Trophoblast cell (in vitro differentiated cells and primary cell): ENCODE results near the gene TMEM88.

Experiments
- DNase-seq, 2 donors: peaks; one replicate each; pipeline ENCODE4 v3.0.0-alpha.2; 2016
- H2AFZ ChIP-seq: 2 replicates; pipeline ENCODE4 v1.6.1; 2013; ENCODE audit warnings: low read length, moderate library complexity, mild to moderate bottlenecking; ENCODE audit not compliant: insufficient read depth, poor library complexity
- H2AK5ac ChIP-seq: 2 replicates; pipeline ENCODE4 v1.6.1; 2013; ENCODE audit warnings: mild to moderate bottlenecking, low read length
- H2BK120ac ChIP-seq: 2 replicates; pipeline ENCODE4 v1.6.1; 2013; ENCODE audit warnings: low read length, mild to moderate bottlenecking, moderate library complexity; ENCODE audit not compliant: insufficient read depth, poor library complexity
- H2BK12ac ChIP-seq: 2 replicates; pipeline ENCODE4 v1.6.1; 2013; ENCODE audit warnings: mild to moderate bottlenecking, low read length, moderate library complexity
- H2BK5ac ChIP-seq: 2 replicates; pipeline ENCODE4 v1.6.1; 2013; ENCODE audit warnings: low read length, low read depth, moderate library complexity, mild to moderate bottlenecking; ENCODE audit not compliant: poor library complexity
- H3K14ac ChIP-seq: 2 replicates; pipeline ENCODE4 v1.6.1; 2013; ENCODE audit warnings: mild to moderate bottlenecking, low read length
- H3K18ac ChIP-seq: 2 replicates; pipeline ENCODE4 v1.6.1; 2013; ENCODE audit warnings: mild to moderate bottlenecking, low read length
- H3K23ac ChIP-seq: 2 replicates; pipeline ENCODE4 v1.6.1; 2013; ENCODE audit warnings: low read length
- H3K27ac ChIP-seq: 2 replicates; pipeline ENCODE4 v1.5.1; 2013; ENCODE audit warnings: low read depth, mild to moderate bottlenecking, inconsistent platforms, low read length, moderate library complexity
- H3K27me3 ChIP-seq: 2 replicates; pipeline ENCODE4 v1.6.1; 2013; ENCODE audit warnings: inconsistent platforms, mild to moderate bottlenecking, low read length, moderate library complexity; ENCODE audit not compliant: insufficient read depth
- H3K36me3 ChIP-seq, 2 experiments: 1 replicate in 1 of 2; 2 replicates in 1 of 2; pipeline ENCODE4 v1.6.1; 2013; ENCODE audit warnings: low read length in 2 of 2, mild to moderate bottlenecking in 2 of 2, moderate library complexity in 1 of 2; ENCODE audit not compliant: insufficient read depth in 2 of 2, control insufficient read depth in 1 of 2
- H3K4ac ChIP-seq: 2 replicates; pipeline ENCODE4 v1.6.1; 2013; ENCODE audit warnings: low read depth, mild to moderate bottlenecking, low read length, moderate library complexity
- H3K4me1 ChIP-seq, 2 experiments: 1 replicate in 1 of 2; 2 replicates in 1 of 2; pipeline ENCODE4 v1.6.1; 2013; ENCODE audit warnings: low read length in 2 of 2, mild to moderate bottlenecking in 2 of 2, moderate library complexity in 1 of 2; ENCODE audit not compliant: insufficient read depth in 2 of 2, control insufficient read depth in 1 of 2
- H3K4me2 ChIP-seq: 2 replicates; pipeline ENCODE4 v1.6.1; 2013; ENCODE audit warnings: inconsistent platforms, mild to moderate bottlenecking, low read length, moderate library complexity
- H3K4me3 ChIP-seq: 2 replicates; pipeline ENCODE4 v1.5.1; 2013; ENCODE audit warnings: mild to moderate bottlenecking, low read depth, low read length, inconsistent platforms
- H3K79me1 ChIP-seq: one replicate; pipeline ENCODE4 v1.6.1; 2013; ENCODE audit warnings: low read length
- H3K79me2 ChIP-seq: 2 replicates; pipeline ENCODE4 v1.6.1; 2013; ENCODE audit warnings: low read length, mild to moderate bottlenecking; ENCODE audit not compliant: control insufficient read depth, insufficient read depth, poor library complexity
- H3K9ac ChIP-seq: 2 replicates; pipeline ENCODE4 v1.6.1; 2013; ENCODE audit warnings: mild to moderate bottlenecking, low read length
- H3K9me3 ChIP-seq: 2 replicates; pipeline ENCODE4 v1.6.1; 2013; ENCODE audit warnings: low read depth, mild to moderate bottlenecking, control low read depth, inconsistent platforms, low read length; ENCODE audit not compliant: insufficient read depth
- H4K12ac ChIP-seq: 2 replicates; pipeline ENCODE4 v1.6.1; 2013; ENCODE audit warnings: low read depth, mild to moderate bottlenecking, low read length, moderate library complexity
- H4K8ac ChIP-seq: 2 replicates; pipeline ENCODE4 v1.6.1; 2013; ENCODE audit warnings: low read depth, mild to moderate bottlenecking, low read length, moderate library complexity
- H4K91ac ChIP-seq: one replicate; pipeline ENCODE4 v1.6.1; 2013; ENCODE audit warnings: low read depth, mild to moderate bottlenecking, low read length, moderate library complexity
- WGBS: extraction: QIAGEN DNeasy Blood & Tissue Kit; methylation state at CpG from one replicate; pipeline ENCODE4 v1.1.7; 2013; ENCODE audit warnings: missing lambda C conversion rate; ENCODE audit not compliant: insufficient read length, insufficient coverage; ENCODE audit errors: extremely low coverage; 5-methylcytosine and 5-hydroxymethylcytosine counted together

Gene TMEM88

GRCh38 chr17:7841396-7841914, 13.4 kb upstream of the TMEM88 start:
- Histone ChIP-seq H4K91ac (peak overlapping the region; percentile 96), H3K79me2 (peaks cover 31% of the 10 kb centered on the region), H4K12ac (peak overlapping the region; percentile 64), H2BK12ac (peak overlapping the region; percentile 10), H4K8ac (peak overlapping the region; percentile 90), H3K27ac (peak overlapping the region; percentile 99), H3K14ac (peak overlapping the region; percentile 97), H3K27me3 (no peaks in the 10 kb centered on the region), H2AFZ (peak overlapping the region; percentile 77), H3K23ac (no peak overlapping the region), H3K36me3 (peaks cover 19 to 25% of the 10 kb centered on the region in 2 experiments), H3K4me3 (peak overlapping the region; percentile 83), H3K4ac (no peak overlapping the region), H2BK5ac (peak overlapping the region; percentile 94), H3K4me1 (peaks cover 33 to 34% of the 10 kb centered on the region in 2 experiments), H3K79me1 (peaks cover 40% of the 10 kb centered on the region), H2BK120ac (peak overlapping the region; percentile 73), H2AK5ac (peak overlapping the region; percentile 64), H3K9me3 (peaks cover 3% of the 10 kb centered on the region), H3K18ac (peak overlapping the region; percentile 81), H3K9ac (peak overlapping the region; percentile 93), H3K4me2 (peak overlapping the region; percentile 98)
- no CpG with 5 or more reads among the region's 34 CpGs for WGBS
- peak; percentile 87 to 95 for DNase-seq

- H4K91ac ChIP-seq, result peak overlapping the region; percentile 96
- peak overlapping the region; percentile 90 for H4K8ac ChIP-seq
- peak; percentile 75 to 90 for DNase-seq
- H3K9me3 ChIP-seq, result peaks cover 3% of the 10 kb centered on the region
- H2BK5ac ChIP-seq, result peak overlapping the region; percentile 97
- peaks cover 32 to 33% of the 10 kb centered on the region in 2 experiments for H3K4me1 ChIP-seq
- WGBS, result no CpG with 5 or more reads among the region's 46 CpGs
- peak overlapping the region; percentile 64 for H4K12ac ChIP-seq
- H3K9ac ChIP-seq, result peak overlapping the region; percentile 93
- peak overlapping the region; percentile 77 for H2AFZ ChIP-seq
- H2AK5ac ChIP-seq, result peak overlapping the region; percentile 64
- peak overlapping the region; percentile 97 for H3K14ac ChIP-seq
- peaks cover 39% of the 10 kb centered on the region for H3K79me1 ChIP-seq
- H3K79me2 ChIP-seq, result peaks cover 31% of the 10 kb centered on the region
- H3K4me3 ChIP-seq, result peak overlapping the region; percentile 83
- H3K27ac ChIP-seq, result peak overlapping the region; percentile 99
- peak overlapping the region; percentile 87 for H3K18ac ChIP-seq
- H2BK120ac ChIP-seq, result peak overlapping the region; percentile 93
- no peak overlapping the region for H3K23ac ChIP-seq
- peaks cover 24 to 30% of the 10 kb centered on the region in 2 experiments for H3K36me3 ChIP-seq
- H3K27me3 ChIP-seq, result no peaks in the 10 kb centered on the region
- H3K4me2 ChIP-seq, result peak overlapping the region; percentile 98
- H3K4ac ChIP-seq, result peak overlapping the region; percentile 83
- H2BK12ac ChIP-seq, result no peak overlapping the region
Observed at GRCh38 chr17:7841915-7842379, 12.9 kb upstream of the TMEM88 start.

- Histone ChIP-seq H4K91ac (peak overlapping the region; percentile 86), H3K79me1 (peaks cover 39% of the 10 kb centered on the region), H3K14ac (peak overlapping the region; percentile 96), H3K4me2 (peak overlapping the region; percentile 98), H3K4me1 (peaks cover 28 to 31% of the 10 kb centered on the region in 2 experiments), H3K4me3 (peak overlapping the region; percentile 77), H3K27ac (peak overlapping the region; percentile 99), H3K4ac (peak overlapping the region; percentile 64), H3K27me3 (no peaks in the 10 kb centered on the region), H3K18ac (peak overlapping the region; percentile 87), H3K9me3 (peaks cover 3% of the 10 kb centered on the region), H2AK5ac (peak overlapping the region; percentile 90), H2AFZ (peak overlapping the region; percentile 56), H4K8ac (peak overlapping the region; percentile 88), H3K79me2 (peaks cover 31% of the 10 kb centered on the region), H3K23ac (no peak overlapping the region), H3K9ac (peak overlapping the region; percentile 78), H4K12ac (peak overlapping the region; percentile 81), H3K36me3 (peaks cover 29 to 35% of the 10 kb centered on the region in 2 experiments), H2BK5ac (peak overlapping the region; percentile 97), H2BK120ac (peak overlapping the region; percentile 93), H2BK12ac (peak overlapping the region; percentile 80)
- no CpG with 5 or more reads among the region's 47 CpGs for WGBS
- peak; percentile 89 to 90 for DNase-seq
Observed at GRCh38 chr17:7842380-7843256, 12.2 kb upstream of the TMEM88 start.

- no CpG with 5 or more reads among the region's 17 CpGs for WGBS
- peak overlapping the region; percentile 87 for H3K18ac ChIP-seq
- H3K4ac ChIP-seq, result peak overlapping the region; percentile 64
- H3K79me1 ChIP-seq, result peaks cover 39% of the 10 kb centered on the region
- peaks cover 28 to 31% of the 10 kb centered on the region in 2 experiments for H3K4me1 ChIP-seq
- peaks cover 31% of the 10 kb centered on the region for H3K79me2 ChIP-seq
- H4K91ac ChIP-seq, result peak overlapping the region; percentile 86
- H3K9me3 ChIP-seq, result peaks cover 3% of the 10 kb centered on the region
- no peak for DNase-seq
- peak overlapping the region; percentile 47 for H2BK12ac ChIP-seq
- H3K23ac ChIP-seq, result peak overlapping the region; percentile 2
- H2BK5ac ChIP-seq, result peak overlapping the region; percentile 97
- H3K4me2 ChIP-seq, result peak overlapping the region; percentile 98
- H4K12ac ChIP-seq, result peak overlapping the region; percentile 81
- peaks cover 34 to 40% of the 10 kb centered on the region in 2 experiments for H3K36me3 ChIP-seq
- peak overlapping the region; percentile 93 for H2BK120ac ChIP-seq
- peak overlapping the region; percentile 75 for H4K8ac ChIP-seq
- peak overlapping the region; percentile 20 for H2AFZ ChIP-seq
- H3K9ac ChIP-seq, result peak overlapping the region; percentile 78
- H2AK5ac ChIP-seq, result peak overlapping the region; percentile 90
- no peaks in the 10 kb centered on the region for H3K27me3 ChIP-seq
- H3K27ac ChIP-seq, result peak overlapping the region; percentile 99
- peak overlapping the region; percentile 77 for H3K4me3 ChIP-seq
- H3K14ac ChIP-seq, result peak overlapping the region; percentile 96
Observed at GRCh38 chr17:7843257-7843535, 11.7 kb upstream of the TMEM88 start.
